LoVo (cell line): ENCODE data around the gene KIAA0825.
"Not testable (repeated sequence)": the region's sequence is repeated elsewhere in the genome, so short reads cannot be mapped to it uniquely, and the experiment has no call there.

ENCODE experiments used
- DNase-seq: peaks from one replicate; pipeline ENCODE4 v3.0.0-alpha.2; 2016; ENCODE audit warnings: low spot score

Gene KIAA0825

DNA sequence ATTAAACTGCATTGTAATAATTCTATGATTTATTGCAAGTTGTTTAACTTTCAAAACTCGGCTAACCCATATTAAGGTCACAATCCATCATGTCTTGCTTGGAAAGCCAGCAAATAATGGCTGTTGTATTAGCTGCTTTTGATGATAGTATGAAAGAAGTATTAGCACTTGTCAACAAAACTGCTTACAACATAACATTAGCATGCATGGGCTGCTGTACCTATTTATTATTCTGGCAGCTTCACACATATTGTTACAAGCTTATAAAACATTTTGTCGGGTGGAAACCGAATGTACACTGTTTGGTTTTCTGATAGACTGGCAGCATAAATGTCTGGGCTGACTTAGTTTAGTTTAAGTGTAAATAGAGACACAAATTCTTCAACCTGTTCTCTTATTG is 378.3 kb downstream of the KIAA0825 start:
- no peak for DNase-seq

DNA sequence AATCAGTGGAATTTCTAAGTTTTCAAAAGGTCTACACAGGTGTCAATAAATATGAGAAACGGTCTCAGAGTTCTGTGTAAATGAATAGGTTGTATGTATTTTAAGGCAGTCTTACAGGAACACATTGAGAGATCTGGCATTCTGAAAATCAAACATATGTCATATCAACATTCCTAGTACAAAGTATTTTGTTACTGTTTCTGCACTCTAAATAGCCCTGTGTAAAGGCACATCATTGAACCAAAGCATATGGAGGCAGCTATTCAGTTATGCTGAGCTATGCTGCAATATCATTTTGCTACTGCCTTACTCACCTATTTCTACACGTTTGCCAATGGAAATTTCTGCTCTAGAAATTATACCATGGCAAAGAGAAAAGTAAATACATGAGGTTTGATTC is 379.1 kb downstream of the KIAA0825 start:
- DNase-seq, result no peak

DNA sequence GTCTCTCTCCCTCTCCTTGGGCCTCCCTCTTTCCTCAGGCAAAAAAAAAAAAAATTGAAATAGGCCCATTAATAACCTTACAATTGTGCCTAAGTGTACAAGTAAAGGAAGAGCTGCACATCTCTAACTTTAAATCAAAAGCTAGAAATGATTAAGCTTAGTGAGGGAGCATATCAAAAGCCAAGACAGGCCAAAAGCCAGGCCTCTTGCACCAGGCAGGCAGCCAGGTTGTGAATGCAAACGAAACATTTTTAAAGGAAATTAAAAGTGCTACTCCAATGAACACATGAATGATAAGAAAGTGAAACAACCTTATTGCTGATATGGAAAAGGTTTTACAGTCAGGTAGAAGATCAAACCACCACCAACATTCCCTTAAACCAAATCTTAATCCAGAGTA is 383.4 kb downstream of the KIAA0825 start:
- DNase-seq, result no peak

DNA sequence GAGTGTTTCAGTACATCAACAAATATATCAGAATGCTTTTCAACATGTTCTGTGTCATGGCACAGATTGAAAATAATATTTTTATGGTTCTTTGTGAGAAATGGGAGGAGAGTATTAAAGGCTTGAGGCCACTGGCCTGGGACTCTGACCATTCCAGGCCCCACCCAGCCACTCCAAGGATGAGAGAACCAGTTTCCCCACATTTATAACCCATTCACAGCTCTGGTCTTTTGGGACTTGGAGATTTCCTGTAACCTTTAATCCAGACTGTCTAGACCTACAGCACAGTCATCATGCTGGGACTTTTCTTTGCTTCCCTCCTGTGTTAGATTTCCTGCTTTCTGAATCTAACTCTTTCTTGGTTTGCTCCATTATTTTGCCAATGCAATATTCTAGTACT is 389.6 kb downstream of the KIAA0825 start:
- DNase-seq, result no peak

DNA sequence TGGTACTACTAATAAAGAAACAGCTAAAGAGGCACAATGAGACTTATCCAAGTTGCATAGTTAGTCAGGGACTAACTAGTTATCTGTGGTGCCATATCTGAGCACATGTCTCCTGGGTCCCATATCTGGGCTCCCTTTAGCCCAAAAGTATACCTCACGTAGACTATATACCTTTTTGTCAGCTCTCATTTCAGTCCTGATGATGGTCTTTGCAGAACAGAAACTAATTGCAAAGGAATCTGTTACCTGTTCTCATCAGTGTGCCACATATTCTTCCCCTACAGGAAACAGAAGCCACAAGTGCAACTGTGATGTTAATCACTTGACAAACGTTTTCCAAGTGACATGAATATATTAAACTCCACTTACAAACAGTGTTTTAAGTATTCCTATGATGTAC is 395.2 kb downstream of the KIAA0825 start:
- DNase-seq, result no peak

DNA sequence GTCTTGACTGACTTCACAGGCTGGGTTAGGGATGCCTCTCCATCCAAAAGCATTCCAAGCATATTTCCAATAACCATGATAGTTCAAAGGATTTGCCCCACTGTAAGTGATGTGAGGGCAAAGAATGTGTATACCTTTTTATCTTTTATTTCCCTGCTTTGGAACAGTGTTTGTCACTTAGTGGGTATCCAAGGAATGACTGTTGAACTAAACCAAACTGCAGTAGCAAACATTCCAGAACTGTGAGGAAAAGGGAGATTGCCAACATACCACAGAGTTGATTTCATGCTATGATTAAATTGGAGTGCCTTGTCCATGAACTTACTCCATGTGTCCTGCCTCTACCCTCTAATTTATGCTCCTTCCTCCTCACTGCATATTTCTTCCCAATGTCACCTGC is 400.0 kb downstream of the KIAA0825 start:
- peak; percentile 54 for DNase-seq

DNA sequence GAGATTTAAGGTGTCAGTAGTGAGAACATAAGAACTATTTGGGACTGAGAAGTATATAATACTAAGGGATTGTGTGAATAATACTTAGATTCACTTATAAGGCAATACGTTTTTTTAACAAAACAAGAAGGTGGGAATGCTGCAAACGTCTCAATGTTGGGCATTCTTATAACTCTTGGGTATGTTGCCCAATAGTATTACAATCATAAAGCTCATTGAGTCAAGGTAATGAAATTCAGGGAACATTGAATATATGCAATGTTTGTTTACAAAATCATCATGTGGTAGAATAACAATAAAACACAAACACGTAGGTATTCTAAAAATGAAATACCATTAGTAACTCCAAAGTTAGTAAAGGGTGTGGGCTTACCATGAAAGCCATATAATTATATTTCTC is 400.7 kb downstream of the KIAA0825 start:
- DNase-seq, result no peak

DNA sequence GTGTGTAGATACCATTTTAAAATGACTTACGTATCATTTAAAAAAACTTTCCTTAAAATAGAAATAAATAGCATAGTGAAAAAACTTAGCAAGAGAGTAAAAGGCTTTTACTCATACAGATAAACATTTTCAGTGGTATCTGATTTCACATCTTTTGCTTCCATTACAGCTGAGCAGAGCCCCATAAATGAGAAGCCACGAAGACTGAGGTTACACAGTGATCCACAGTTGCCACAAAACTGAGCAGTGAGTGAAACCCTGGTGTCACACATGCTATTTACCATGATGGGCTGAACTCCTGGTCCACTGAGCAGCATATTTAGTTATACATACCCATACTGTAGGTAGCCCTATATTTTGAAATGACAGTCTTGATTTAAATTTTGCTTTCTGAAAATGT is 401.2 kb downstream of the KIAA0825 start:
- DNase-seq, result no peak

DNA sequence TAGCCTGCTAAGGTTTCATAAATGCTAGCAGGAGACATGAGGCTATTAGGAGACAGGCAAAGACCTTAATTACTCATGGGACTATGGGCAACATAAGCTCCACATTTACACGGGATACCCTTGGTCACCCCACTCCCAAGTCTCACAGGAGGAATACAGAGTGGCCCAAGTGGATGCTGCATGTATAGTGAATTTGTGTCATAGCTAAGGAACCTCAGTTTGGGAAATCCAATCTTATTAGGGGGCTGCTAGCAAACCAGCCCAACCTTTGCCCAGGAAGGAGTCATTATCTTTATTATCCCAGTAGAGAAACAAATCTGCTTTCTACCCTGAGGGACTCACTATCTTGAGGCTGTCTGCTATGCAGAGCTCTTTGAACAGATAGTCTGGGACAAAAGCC is 405.9 kb downstream of the KIAA0825 start:
- no peak for DNase-seq

DNA sequence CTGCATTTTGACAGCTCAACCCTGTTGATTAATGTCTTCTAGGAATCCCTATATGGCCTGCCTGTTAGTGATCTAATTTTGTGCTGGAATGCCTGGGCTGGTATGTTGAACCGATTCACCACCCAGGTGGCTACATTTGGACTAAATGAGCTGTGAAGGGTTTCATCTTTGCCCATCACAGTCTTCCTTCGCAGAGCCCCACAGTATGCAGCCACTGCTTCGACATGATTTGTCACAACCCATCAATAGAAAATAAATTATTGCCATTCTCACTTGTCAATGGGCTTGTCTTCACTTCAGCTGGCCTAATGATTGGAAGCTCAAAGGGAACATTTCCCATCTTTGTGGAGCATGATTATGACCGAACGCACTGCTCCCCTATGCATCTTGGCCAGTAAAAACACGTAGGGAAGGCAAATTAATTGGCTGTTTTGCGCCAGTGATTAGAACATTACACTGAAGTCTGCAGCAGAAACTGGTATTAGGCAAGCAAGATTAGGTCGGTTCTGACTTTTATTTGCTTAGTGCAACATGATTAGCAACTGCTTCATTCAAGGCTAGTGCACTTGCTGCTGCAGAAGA is 408.5 kb downstream of the KIAA0825 start:
- DNase-seq, result no peak

DNA sequence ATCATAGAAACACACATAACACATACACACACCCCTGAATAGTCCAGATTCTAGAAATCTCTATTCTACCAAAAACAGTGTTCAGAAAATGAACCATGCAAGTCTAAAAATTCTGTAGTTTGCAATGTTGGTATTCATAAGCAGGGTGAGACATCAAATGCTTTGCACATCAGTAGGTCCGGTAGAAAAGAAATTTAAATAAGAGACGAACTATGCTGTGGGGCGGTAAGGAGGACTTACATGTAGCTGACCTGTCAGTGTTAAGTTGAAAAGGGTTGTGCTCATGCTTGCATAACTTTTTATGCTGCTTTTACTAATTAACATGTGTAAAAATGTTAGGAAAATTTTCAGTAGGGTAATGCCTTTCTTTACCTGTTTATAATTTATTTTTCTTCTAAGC is 409.1 kb downstream of the KIAA0825 start:
- DNase-seq, result no peak

DNA sequence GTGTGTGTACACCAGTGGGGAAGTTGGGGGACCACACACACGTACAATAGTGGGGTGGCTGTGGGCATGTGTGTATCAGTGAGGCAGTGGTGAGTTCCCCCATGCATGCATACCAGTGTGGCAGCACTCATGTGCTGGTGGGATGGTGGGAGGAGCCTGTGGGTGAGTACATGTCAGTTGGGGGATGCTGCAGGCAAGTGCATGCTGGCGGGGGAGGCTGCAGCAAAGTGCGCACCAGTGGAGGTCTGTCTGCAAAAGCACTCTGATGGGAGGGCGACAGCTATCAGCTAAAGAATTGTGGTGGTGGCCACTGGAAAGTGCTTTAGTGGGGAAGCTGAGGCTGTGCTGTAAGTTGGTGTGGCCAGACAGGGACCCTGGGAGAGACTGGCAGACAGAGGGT is 418.8 kb downstream of the KIAA0825 start:
- no peak for DNase-seq

DNA sequence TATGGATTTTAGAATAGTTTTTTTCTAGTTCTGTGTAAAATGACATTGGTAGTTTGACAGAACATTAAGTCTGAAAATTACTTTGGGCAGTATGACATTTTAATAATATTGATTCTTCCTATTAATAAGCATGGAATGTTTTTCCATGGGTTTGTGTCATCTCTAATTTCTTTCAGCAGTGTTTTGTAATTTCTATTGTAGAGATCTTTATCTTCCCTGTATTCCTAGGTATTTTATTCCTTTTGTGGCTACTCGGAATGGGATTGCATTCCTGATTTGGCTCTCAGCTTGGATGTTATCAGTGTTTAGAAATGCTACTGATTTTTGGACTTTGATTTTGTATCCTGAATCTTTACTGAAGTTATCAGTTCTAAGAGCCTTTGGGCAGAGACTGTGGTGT is 420.4 kb downstream of the KIAA0825 start:
- DNase-seq, result no peak

DNA sequence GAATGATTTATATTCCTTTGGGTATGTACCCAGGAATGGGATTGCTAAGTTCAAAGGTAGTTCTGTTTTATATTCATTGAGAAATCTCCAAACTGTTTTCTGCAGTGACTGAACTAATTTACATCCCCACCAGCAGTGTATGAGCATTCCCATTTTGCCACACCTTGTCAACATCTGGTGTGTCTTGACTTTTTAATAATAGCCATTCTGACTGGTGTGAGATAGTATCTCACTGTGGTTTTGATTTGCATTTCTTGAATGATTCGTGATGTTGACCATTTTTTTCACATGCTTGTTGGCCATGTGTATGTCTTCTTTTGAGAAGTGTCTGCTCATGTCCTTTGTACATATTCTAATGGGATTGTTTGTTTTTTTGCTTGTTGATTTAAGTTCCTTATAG is 421.5 kb downstream of the KIAA0825 start:
- no peak for DNase-seq

DNA sequence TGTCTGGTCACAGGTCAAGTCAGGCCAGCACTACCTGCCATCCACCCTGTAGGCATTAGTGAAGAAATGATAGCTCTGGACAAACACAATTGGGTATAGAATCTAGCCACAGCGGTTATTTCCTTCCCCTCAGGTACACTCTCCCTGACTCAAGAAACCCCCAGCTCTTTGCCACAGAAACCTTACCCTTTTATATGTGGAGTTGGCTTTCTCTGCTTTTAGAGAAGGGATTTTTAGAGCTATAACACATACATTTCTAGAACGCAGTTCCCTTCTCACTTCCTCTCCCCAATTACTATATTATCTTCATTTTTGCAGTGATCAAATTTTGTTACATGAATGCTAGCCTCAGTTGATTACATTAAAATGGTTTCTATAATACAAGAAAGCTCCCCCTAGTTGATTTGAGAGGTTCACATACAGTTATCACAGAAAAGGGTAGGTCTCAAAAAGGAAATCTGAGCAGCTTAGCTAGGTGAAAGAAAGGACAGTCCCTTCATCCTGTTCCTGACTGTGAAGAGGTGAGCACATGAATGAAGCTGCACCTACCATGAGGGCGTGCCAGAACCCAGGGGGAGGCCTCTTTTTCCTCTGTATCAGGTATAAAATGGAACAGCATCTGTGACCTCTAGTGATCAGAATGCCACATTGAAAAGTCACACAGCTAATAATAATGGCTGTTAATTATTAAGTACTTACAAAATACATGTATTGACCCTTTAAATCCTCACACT is 425.6 kb downstream of the KIAA0825 start:
- DNase-seq, result no peak

DNA sequence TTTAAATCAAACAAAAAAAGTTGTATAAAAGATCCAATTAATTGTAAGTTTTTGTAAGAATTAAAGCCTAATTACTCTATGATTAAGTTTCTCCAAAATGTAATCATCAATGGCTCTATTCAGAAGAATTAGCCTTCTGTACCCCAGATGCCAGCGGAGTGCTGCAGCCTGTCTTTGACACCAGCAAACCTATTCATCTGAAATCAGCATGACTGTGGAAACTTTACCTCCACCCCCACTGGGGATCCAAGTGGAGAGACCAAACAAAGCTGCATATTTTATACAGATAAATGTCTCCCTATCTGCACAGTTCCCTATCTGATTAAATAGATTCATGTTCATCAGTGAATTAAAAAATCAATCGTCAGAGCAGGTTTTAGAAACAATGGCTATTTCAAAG is 426.8 kb downstream of the KIAA0825 start:
- no peak for DNase-seq

DNA sequence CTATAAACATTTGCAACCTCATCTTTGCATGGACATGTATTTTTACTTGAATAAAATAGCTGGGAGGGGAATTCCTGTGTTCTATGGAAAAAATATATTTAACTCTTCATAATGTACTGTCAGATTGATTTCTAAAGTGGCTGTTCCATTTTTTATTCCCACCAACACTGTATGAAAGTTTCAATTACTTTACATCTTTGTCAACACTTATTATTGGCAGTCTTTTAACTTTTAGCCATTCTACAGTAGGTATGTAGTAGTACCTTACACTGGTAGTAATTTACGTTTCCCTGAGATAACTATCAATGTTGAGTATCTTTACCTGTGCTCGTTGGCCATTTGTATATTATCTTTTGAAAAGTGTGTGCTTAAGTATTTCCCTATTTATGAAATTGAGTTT is 429.7 kb downstream of the KIAA0825 start:
- DNase-seq, result no peak

DNA sequence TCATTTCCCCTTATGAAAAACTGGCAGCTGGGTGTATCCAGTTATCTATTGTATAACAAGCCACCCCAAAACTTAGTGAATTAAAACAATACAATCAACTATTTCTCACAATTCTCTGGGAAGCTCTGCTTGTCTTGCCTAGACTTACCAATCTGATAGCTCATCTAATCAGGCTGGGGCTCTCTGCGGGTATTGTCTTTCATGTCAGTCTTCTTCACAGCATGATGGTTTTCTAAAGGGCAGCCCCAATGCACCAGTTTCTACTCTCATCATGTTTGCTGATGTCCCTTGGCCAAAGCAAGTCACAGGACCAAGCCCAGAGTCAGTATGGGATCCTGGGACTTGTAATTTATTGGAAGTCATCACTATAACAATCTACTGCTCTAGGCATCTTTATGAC is 433.5 kb downstream of the KIAA0825 start:
- no peak for DNase-seq

DNA sequence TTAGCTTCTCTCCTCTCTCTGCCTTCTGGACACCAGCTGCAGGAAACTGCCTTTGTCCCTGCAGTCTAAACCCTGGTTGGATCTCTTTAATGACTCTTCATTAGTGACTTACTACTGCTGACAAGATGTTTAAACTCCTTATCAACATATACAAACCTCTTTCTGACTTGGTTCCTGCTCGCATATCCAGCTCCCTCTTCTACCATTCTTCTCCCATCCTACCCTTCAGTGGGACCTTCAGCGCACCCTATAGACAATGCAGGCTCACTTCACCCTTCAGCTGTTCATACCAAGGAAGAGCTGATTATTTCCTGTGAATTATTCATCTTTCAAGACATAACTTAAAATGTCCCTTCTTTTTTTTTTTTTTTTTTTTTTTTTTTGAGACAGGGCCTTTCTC is 436.5 kb downstream of the KIAA0825 start:
- no peak for DNase-seq

DNA sequence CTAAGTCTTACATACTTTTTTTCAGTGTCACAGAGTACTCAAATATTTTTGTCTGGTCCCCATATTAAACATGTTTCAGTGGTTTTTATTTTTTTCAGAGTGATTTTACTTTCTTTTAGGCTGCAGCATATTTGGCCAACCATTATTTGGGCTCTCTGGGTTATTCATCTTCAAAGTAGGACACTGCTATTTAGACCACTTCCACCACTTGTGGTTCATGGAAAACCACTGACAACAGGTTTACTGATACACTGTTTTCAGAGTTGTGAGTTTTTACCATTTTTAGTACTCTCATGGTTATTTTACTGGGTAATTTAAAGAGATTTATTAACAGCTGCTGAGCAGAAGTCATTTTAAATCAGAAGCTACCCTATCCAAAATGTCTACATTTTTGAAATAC is 437.6 kb downstream of the KIAA0825 start:
- no peak for DNase-seq

DNA sequence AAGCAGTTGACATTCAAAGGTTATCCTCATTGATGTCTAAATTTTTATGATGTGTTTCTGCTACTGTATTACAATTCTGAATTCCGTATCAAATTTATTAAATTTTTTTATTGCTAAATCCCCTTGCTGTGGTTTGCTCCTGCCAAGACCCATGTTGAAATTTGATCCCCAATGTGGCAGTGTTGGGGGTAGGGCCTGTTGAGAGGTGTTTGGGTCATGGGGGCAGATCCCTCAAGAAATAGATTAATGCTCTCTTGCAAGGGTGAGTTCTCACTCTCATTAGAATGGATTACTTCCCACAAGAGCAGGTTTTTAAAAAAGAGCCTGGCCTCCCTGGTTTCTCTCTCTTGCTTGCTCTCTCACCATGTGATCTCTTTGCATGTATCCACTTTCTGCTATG is 442.5 kb downstream of the KIAA0825 start:
- DNase-seq, result no peak

DNA sequence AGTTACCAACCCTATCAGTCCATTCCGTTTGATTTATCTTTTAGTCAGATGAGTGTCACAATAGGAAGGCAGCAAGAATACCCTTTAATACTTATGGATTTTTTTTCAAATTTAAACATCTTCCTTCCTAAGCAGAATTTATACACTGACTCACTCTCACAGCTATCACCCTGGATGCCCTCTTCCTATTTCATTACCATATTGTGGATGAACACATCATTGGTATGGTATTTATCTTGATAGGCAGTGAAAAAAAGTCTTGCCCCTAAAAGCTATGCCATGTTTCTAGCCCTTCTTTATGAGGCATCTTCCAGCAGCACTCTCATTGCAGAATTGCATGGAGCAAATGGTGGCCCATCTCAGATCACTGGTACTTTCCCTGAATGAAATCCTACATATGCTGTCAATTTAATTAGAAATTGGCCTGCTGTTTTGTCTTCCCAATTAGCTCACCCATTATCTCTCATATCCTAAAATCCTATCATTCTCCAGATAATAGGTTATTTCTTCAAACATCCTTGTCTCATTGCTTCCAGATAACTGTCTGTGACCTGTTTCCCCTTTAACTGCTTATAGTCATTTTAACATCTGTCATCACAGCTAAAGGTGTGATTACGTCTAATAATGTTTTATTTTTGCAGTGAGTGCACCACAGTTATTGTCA is 443.5 kb downstream of the KIAA0825 start:
- DNase-seq, result no peak

DNA sequence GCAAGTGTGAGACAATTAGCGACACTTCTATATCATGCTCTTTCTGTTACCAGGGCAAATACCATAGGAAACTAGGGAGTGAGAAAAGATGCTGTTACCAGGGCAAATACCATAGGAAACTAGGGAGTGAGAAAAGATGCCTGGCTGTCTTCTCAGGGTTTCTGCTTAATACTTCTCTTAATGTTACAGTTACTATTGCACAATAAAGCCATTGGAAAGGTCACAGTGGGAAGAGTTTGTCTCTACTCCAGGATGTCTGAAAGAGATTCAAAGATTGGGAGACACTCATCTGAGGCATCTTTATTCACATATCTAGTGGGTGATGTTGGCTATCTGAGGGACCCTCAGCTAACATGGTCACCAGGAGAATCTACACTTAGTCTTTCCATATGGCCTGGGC is 445.3 kb downstream of the KIAA0825 start:
- DNase-seq, result no peak

DNA sequence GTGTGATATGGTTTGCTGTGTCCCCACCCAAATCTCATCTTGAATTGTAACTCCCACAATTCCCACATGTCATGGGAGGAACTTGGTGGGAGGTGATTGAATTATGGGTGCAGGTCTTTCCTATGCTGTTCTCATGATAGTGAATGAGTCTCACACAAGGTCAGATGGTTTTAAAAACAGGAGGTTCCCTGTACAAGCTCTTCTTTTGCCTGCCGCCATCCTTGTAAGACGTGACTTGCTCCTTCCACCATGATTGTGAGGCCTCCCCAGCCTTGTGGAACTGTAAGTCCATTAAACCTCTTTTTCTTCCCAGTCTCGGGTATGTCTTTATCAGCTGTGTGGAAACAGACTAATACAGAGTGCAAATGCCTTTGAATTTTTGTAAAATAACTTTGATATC is 447.3 kb downstream of the KIAA0825 start:
- not testable (repeated sequence) for DNase-seq
